Non-pigmented ciliary epithelial cell (primary cell): ENCODE results near the gene SET.

Experiments used
- DNase-seq: peaks from one replicate; pipeline ENCODE4 v3.0.0-alpha.2; 2010; ENCODE audit warnings: low read depth

SET gene

DNA sequence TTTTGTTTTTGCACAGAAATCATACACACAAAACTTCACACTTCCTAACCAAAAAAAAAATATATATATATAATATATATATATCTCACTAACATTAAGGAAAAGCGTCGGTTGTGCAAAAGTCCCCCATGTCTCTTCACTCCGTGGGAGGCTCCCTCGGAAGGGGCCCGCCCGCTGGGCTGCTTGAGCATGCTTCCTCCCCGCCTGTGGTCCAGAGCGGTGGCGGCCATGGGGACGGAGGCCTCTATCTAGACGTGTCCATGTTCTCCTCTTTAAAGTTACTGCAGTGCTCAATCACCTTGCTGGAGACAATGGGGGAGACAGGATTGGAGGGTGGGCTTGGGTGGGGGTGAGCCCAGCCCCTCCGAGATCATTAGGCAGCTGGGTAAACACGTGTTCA lies 42.1 kb downstream of the SET start:
- no peak for DNase-seq

DNA sequence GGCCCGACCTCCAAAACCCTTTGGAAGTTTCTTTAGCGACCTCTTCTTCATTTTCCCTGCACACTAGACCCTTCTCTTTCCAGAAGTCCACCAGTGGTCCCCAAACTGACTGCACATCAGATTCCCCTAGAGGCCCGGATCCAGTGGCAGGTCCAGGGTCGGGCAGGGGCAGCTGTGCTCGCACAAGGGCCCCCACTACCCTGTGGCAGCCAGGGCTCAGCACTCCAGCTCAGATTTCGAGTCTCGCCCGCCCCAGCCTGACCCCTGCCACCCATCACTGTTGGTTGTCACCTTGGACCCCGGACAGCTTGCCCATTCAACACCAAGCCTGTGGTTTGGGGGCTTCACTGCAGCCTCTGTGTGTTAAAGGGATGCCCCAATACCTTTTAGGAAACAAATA lies 42.7 kb downstream of the SET start:
- no peak for DNase-seq

DNA sequence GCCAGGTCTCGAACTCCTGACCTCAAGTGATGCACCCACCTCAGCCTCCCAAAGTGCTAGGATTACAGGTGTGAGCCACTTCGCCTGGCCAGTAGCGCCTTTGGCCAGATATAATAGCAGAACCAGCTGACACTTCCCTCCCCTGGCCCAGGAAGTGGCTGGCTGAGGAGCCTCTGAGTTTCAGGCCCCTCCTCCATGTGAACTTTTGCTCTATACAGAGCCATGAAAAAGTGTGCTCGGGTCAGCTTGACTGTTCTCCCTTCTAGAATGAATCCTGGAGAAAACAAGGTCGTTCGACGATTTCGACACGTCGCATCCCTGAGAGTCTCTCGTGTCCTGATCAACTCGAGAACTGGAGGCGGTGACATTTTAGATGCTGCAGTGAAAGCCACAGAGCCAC lies 43.6 kb downstream of the SET start:
- no peak for DNase-seq

DNA sequence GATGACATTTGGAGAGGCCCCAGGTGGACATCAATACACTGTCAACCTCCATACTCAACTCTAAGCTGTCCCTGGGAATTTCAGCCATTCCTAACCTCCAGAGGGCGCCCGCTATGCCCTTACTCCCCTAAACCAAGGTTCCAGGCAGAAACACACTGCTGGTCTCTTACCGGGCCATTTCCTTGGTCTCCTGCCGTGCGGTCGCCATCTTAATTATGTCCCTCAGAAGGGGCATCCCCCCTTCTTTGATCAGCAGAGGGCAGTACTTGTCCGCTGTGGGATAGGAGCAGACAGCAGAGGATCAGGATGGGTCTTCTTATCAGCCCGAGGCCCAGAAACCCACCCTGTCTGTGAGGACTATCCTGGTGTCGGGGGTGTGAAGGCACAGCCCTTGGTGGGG lies 44.2 kb downstream of the SET start:
- DNase-seq: peak; percentile 46

DNA sequence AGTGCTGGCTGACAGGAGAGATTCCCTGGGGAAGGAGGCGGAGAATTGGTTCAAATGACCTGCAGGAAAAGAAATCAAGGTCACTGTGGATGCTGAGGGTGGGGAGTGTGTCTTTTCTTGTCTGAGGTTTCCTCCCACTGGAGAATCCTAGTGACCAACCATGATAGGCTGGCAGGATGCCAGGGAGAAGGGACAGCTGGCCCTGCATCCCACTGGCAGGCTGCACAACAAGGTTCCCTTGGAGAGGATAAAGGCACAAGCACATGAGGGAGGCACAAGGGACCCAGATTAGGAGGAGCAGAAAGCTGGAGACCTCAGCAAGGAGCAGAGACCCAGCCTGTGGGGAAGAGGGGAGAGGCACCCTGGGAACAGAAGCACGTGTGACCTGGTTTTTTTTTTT lies 46.4 kb downstream of the SET start:
- DNase-seq: no peak

DNA sequence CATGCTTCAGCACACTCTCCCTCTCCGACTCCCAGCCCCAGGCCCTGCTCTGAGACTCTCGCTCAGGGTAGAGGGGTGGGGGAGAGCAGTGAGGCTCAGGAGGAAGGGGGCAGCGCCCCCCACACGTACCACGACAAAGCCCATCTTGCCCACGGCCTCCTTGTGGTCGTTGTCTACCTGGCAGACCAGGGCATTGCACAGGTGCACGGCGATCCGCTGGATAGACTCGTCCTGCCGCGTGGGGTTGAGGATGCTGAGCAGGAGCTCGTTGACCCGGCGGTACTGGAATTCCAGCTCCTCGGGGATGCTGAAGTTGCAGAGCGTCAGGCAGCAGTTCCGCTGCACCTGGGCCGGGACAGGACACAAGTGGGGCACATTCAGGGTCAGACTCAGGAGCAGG lies 53.4 kb downstream of the SET start:
- DNase-seq: no peak

DNA sequence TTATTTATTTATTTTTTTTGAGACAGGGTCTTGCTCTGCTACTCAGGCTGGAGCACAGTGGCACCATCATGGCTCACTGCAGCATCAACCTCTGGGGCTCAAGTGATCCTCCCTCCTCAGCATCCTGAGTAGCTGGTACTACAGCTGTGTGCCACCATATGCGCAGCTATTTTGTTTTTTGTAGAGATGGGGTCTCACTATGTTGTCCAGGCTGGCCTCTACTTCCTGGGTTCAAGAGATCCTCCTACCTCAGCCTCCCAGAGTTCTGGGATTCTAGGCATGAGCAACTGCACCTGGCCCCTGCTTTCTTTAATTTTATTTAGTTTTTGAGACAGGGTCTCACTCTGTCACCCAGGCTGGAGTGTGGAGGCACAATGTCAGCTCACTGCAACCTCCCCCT lies 54.4 kb downstream of the SET start:
- no peak for DNase-seq
